HepG2 (cell line): ENCODE measurements around the gene SLC25A11. TPM values are rescaled to one million over a fixed set of nuclear protein-coding genes. Genes with fewer than 3 reads are reported as not detected.

ENCODE experiments used
- HDAC1 ChIP-seq: sonication (generic); formaldehyde crosslinking; IDR thresholded peaks from 2 replicates; pipeline ENCODE4 v1.5.1; 2020; ENCODE audit warnings: mild to moderate bottlenecking, missing genetic modification reagents
- HOXD1 ChIP-seq: sonication (generic); formaldehyde crosslinking; IDR thresholded peaks from 2 replicates; pipeline ENCODE4 v1.5.0; 2020; ENCODE audit warnings: missing genetic modification reagents
- JUN ChIP-seq: sonication (generic); formaldehyde crosslinking; IDR thresholded peaks from 2 replicates; pipeline ENCODE4 v1.4.0; 2020; ENCODE audit warnings: mild to moderate bottlenecking, missing genetic modification reagents
- KAT7 ChIP-seq: IDR thresholded peaks from 2 replicates; pipeline ENCODE4 v1.6.1; 2018; ENCODE audit warnings: borderline replicate concordance, missing compliant biosample characterization
- KLF9 ChIP-seq: IDR thresholded peaks from 2 replicates; pipeline ENCODE4 v1.6.1; 2016; ENCODE audit warnings: low read depth
- MTA3 ChIP-seq: sonication (generic); formaldehyde crosslinking; IDR thresholded peaks from 2 replicates; pipeline ENCODE4 v1.4.0; 2020; ENCODE audit warnings: missing genetic modification reagents
- NAIF1 ChIP-seq: sonication (generic); formaldehyde crosslinking; IDR thresholded peaks from 2 replicates; pipeline ENCODE4 v1.5.0; 2020; ENCODE audit warnings: mild to moderate bottlenecking, missing genetic modification reagents, borderline replicate concordance
- NCOA2 ChIP-seq: sonication (generic); formaldehyde crosslinking; IDR thresholded peaks from 2 replicates; pipeline ENCODE4 v1.8.0; 2022; ENCODE audit warnings: inconsistent platforms
- RORA ChIP-seq: sonication (generic); formaldehyde crosslinking; IDR thresholded peaks from 2 replicates; pipeline ENCODE4 v1.5.0; 2020; ENCODE audit warnings: mild to moderate bottlenecking, missing genetic modification reagents, moderate library complexity
- TCF12 ChIP-seq, 2 experiments: fragments of 450-650 bp in 1 of 2; sonication (generic) in 1 of 2; formaldehyde crosslinking in 1 of 2; IDR thresholded peaks; 2 replicates each; pipeline versions ENCODE4 v1.6.1 to v1.8.0; 2017 to 2022; ENCODE audit warnings: antibody characterized with exemption in 1 of 2, mild to moderate bottlenecking in 1 of 2, missing genetic modification reagents in 1 of 2, moderate library complexity in 1 of 2
- ZFY ChIP-seq: sonication (generic); formaldehyde crosslinking; IDR thresholded peaks from 2 replicates; pipeline ENCODE4 v1.4.0; 2020; ENCODE audit warnings: missing genetic modification reagents
- ZMYM3 ChIP-seq: sonication (generic); formaldehyde crosslinking; IDR thresholded peaks from 2 replicates; pipeline ENCODE4 v1.5.1; 2020; ENCODE audit warnings: mild to moderate bottlenecking, missing genetic modification reagents
- ZNF432 ChIP-seq: sonication (generic); formaldehyde crosslinking; IDR thresholded peaks from 2 replicates; pipeline ENCODE4 v1.5.0; 2020; ENCODE audit warnings: missing genetic modification reagents, mild to moderate bottlenecking, borderline replicate concordance
- ZNF616 ChIP-seq: sonication (generic); formaldehyde crosslinking; IDR thresholded peaks from 2 replicates; pipeline ENCODE4 v1.5.0; 2020; ENCODE audit warnings: low read depth, mild to moderate bottlenecking, missing genetic modification reagents
- polyA plus RNA-seq, 8 experiments: library from polyadenylated mRNA; depleted of rRNA in 3 of 8; stranded (reverse) in 7 of 8; unstranded in 1 of 8; fragments of >200 nt; fragmentation: Illumina TruSeq in 4 of 8; extraction: Trizol in 4 of 8; gene quantifications; 2 replicates each; pipeline versions ENCODE4 v1.2.1 to v1.2.3, GENCODE V29; 2011 to 2016; ENCODE audit warnings: low read depth in 4 of 8, missing spikeins in 1 of 8, mixed read lengths in 1 of 8; ENCODE audit not compliant: insufficient read depth in 1 of 8
- total RNA-seq, 5 experiments: library from RNA; depleted of rRNA; stranded (reverse); fragments of >200 nt; fragmentation: Illumina TruSeq; extraction: Trizol; gene quantifications; 2 replicates each; pipeline ENCODE4 v1.2.3, GENCODE V29; 2016; ENCODE audit warnings: low read depth in 1 of 5
- TF ChIP-seq, protein P1 (sequence below): sonication (generic); formaldehyde crosslinking; IDR thresholded peaks from 2 replicates; pipeline ENCODE4 v1.4.0; 2020; ENCODE audit warnings: mild to moderate bottlenecking, missing genetic modification reagents
- TF ChIP-seq, protein P2 (sequence below): sonication (generic); formaldehyde crosslinking; IDR thresholded peaks from 2 replicates; pipeline ENCODE4 v1.5.0; 2020; ENCODE audit warnings: missing genetic modification reagents
- TF ChIP-seq, protein P3 (sequence below): sonication (generic); formaldehyde crosslinking; IDR thresholded peaks from 2 replicates; pipeline ENCODE4 v1.4.0; 2020; ENCODE audit warnings: missing genetic modification reagents, low read depth, mild to moderate bottlenecking, borderline replicate concordance
- TF ChIP-seq, protein P4 (sequence below): sonication (generic); formaldehyde crosslinking; IDR thresholded peaks from 2 replicates; pipeline ENCODE4 v1.4.0; 2020; ENCODE audit warnings: mild to moderate bottlenecking, missing genetic modification reagents
- TF ChIP-seq, protein P5 (sequence below): sonication (generic); formaldehyde crosslinking; IDR thresholded peaks from 2 replicates; pipeline ENCODE4 v1.4.0; 2020; ENCODE audit warnings: missing genetic modification reagents, borderline replicate concordance
- TF ChIP-seq, protein P6 (sequence below): IDR thresholded peaks from 2 replicates; pipeline ENCODE4 v1.6.1; 2012; ENCODE audit warnings: inconsistent platforms
- TF ChIP-seq, protein P7 (sequence below): sonication (generic); formaldehyde crosslinking; IDR thresholded peaks from 2 replicates; pipeline ENCODE4 v1.4.0; 2020; ENCODE audit warnings: missing genetic modification reagents

Gene SLC25A11
- total and polyA plus RNA-seq, 2 of the 13 experiments (the other 11 are each of a cell fraction or from before 2014, with no cell fraction given), result 35.4 to 47.2 TPM

DNA sequence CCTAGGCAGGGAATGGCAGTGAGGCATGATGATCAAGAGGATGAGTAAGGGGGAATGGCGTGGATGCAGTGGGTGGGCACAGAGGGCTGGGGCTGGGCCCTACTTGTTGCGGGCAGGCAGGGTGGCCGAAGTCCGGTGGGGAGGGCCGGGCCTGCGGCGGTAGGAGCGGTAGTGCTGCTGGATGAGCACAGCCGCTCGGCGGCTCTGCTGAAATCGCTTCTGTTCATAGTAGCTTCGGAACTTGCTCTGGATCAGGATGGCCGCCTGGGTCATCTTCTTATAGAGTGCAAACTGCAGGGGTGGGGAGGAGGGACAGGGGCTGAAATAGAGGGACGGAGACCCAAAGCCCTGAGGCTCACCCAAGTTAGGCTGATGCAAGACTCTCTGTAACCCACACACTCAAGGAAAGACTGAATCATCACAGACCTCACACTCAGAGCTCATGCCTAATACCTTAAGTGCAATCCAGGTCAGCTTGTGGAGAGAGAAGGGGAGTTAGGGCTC is 29.3 kb upstream of the SLC25A11 start (continued):
- TF ChIP-seq, protein P1, sequence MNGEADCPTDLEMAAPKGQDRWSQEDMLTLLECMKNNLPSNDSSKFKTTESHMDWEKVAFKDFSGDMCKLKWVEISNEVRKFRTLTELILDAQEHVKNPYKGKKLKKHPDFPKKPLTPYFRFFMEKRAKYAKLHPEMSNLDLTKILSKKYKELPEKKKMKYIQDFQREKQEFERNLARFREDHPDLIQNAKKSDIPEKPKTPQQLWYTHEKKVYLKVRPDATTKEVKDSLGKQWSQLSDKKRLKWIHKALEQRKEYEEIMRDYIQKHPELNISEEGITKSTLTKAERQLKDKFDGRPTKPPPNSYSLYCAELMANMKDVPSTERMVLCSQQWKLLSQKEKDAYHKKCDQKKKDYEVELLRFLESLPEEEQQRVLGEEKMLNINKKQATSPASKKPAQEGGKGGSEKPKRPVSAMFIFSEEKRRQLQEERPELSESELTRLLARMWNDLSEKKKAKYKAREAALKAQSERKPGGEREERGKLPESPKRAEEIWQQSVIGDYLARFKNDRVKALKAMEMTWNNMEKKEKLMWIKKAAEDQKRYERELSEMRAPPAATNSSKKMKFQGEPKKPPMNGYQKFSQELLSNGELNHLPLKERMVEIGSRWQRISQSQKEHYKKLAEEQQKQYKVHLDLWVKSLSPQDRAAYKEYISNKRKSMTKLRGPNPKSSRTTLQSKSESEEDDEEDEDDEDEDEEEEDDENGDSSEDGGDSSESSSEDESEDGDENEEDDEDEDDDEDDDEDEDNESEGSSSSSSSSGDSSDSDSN (CRISPR knock-in tag), result peak; percentile 57; the same call in 1 of the 2 replicates
- TF ChIP-seq RORA (CRISPR knock-in tag), result no peak
- TF ChIP-seq, protein P2, sequence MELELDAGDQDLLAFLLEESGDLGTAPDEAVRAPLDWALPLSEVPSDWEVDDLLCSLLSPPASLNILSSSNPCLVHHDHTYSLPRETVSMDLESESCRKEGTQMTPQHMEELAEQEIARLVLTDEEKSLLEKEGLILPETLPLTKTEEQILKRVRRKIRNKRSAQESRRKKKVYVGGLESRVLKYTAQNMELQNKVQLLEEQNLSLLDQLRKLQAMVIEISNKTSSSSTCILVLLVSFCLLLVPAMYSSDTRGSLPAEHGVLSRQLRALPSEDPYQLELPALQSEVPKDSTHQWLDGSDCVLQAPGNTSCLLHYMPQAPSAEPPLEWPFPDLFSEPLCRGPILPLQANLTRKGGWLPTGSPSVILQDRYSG (CRISPR knock-in tag), result no peak
- TF ChIP-seq, protein P3, sequence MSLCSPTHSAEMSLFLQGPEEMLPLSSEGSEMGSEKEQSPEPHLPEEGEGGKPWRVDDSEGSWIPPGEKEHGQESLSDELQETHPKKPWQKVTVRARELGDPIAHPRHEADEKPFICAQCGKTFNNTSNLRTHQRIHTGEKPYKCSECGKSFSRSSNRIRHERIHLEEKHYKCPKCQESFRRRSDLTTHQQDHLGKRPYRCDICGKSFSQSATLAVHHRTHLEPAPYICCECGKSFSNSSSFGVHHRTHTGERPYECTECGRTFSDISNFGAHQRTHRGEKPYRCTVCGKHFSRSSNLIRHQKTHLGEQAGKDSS, result no peak
- no peak for TF ChIP-seq KLF9 (CRISPR knock-in tag)
- no peak for TF ChIP-seq HOXD1 (CRISPR knock-in tag)
- TF ChIP-seq ZNF616 (CRISPR knock-in tag), result no peak
- TF ChIP-seq, protein P4, sequence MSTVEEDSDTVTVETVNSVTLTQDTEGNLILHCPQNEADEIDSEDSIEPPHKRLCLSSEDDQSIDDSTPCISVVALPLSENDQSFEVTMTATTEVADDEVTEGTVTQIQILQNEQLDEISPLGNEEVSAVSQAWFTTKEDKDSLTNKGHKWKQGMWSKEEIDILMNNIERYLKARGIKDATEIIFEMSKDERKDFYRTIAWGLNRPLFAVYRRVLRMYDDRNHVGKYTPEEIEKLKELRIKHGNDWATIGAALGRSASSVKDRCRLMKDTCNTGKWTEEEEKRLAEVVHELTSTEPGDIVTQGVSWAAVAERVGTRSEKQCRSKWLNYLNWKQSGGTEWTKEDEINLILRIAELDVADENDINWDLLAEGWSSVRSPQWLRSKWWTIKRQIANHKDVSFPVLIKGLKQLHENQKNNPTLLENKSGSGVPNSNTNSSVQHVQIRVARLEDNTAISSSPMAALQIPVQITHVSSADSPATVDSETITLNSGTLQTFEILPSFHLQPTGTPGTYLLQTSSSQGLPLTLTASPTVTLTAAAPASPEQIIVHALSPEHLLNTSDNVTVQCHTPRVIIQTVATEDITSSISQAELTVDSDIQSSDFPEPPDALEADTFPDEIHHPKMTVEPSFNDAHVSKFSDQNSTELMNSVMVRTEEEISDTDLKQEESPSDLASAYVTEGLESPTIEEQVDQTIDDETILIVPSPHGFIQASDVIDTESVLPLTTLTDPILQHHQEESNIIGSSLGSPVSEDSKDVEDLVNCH, result no peak
- TF ChIP-seq, protein P5, sequence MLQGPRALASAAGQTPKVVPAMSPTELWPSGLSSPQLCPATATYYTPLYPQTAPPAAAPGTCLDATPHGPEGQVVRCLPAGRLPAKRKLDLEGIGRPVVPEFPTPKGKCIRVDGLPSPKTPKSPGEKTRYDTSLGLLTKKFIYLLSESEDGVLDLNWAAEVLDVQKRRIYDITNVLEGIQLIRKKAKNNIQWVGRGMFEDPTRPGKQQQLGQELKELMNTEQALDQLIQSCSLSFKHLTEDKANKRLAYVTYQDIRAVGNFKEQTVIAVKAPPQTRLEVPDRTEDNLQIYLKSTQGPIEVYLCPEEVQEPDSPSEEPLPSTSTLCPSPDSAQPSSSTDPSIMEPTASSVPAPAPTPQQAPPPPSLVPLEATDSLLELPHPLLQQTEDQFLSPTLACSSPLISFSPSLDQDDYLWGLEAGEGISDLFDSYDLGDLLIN, result no peak
- 0 out of 2 replicates have a peak, but pooled peaks have one; percentile 55 for TF ChIP-seq NAIF1 (CRISPR knock-in tag)
- TF ChIP-seq, protein P6, sequence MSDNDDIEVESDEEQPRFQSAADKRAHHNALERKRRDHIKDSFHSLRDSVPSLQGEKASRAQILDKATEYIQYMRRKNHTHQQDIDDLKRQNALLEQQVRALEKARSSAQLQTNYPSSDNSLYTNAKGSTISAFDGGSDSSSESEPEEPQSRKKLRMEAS, result no peak
- 0 out of 2 replicates have a peak, but pooled peaks have one; percentile 9 for TF ChIP-seq HDAC1 (CRISPR knock-in tag)
- TF ChIP-seq KAT7 (CRISPR knock-in tag), result no peak; the same call in 1 of the 2 replicates
- no peak for TF ChIP-seq ZNF432 (CRISPR knock-in tag)
- TF ChIP-seq, protein P7, sequence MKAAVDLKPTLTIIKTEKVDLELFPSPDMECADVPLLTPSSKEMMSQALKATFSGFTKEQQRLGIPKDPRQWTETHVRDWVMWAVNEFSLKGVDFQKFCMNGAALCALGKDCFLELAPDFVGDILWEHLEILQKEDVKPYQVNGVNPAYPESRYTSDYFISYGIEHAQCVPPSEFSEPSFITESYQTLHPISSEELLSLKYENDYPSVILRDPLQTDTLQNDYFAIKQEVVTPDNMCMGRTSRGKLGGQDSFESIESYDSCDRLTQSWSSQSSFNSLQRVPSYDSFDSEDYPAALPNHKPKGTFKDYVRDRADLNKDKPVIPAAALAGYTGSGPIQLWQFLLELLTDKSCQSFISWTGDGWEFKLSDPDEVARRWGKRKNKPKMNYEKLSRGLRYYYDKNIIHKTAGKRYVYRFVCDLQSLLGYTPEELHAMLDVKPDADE (CRISPR knock-in tag), result no peak
- TF ChIP-seq MTA3 (CRISPR knock-in tag), result no peak
- peak; percentile 31; the same call in 1 of the 2 replicates for TF ChIP-seq ZFY (CRISPR knock-in tag)
- TF ChIP-seq NCOA2 (CRISPR knock-in tag), result no peak
- TF ChIP-seq TCF12 (IDR thresholded peaks at IDR 0.05), result no peak
- TF ChIP-seq TCF12 (CRISPR knock-in tag; IDR thresholded peaks at IDR 0.05), result no peak
- no peak for TF ChIP-seq JUN (CRISPR knock-in tag)
- no peak for TF ChIP-seq ZMYM3 (CRISPR knock-in tag)
